Measurements from ENCODE around the gene IPP. TPM values are rescaled to one million over a fixed set of nuclear protein-coding genes. Genes with fewer than 3 reads are reported as not detected.

IPP gene
- total RNA-seq, 3 donors from 2014 or later (not counting 1 experiment from before 2014, with no cell fraction given) = 15.3 to 20.8 (median 19.1) TPM

GRCh38 chr1:45785583-45785982, 35.1 kb upstream of the IPP start:
- Mint-ChIP-seq H3K4me1 (peaks cover 6 to 7% of the 10 kb centered on the region in 2 donors), H3K27me3 (ENCODE audit: low read depth in 2 of 2) (peaks cover 0 to 10% of the 10 kb centered on the region in 2 donors), H3K27ac (no peak overlapping the region), H3K36me3 (no peaks in the 10 kb centered on the region), H3K9me3 (no peaks in the 10 kb centered on the region), H3K4me3 (peak overlapping the region; percentile 32)
- intact Hi-C loops (cut with micrococcal nuclease) = no loop called here
- DNase-seq (peak in 1 of 2 donors; percentile 68), ATAC-seq (peak in 2 of 3 donors; percentile 44 to 74)
- WGBS (ENCODE audit: insufficient coverage) = 71% methylated on average over 1 of the region's 4 CpGs
- Histone ChIP-seq H3K4me1 (ENCODE audit: control insufficient read depth, insufficient read depth, low read length) (peaks cover 19% of the 10 kb centered on the region), H3K36me3 (ENCODE audit: control insufficient read depth, insufficient read depth, low read length) (no peaks in the 10 kb centered on the region), H3K4me3 (ENCODE audit: low read length) (no peak overlapping the region), H3K9me3 (ENCODE audit: control insufficient read depth, insufficient read depth, low read length) (no peaks in the 10 kb centered on the region), H3K27ac (ENCODE audit: low read length) (no peak overlapping the region), H3K27me3 (ENCODE audit: control insufficient read depth, insufficient read depth, low read length) (no peaks in the 10 kb centered on the region)
- no peak for TF ChIP-seq CTCF (IDR thresholded peaks at IDR 0.05)

DNA sequence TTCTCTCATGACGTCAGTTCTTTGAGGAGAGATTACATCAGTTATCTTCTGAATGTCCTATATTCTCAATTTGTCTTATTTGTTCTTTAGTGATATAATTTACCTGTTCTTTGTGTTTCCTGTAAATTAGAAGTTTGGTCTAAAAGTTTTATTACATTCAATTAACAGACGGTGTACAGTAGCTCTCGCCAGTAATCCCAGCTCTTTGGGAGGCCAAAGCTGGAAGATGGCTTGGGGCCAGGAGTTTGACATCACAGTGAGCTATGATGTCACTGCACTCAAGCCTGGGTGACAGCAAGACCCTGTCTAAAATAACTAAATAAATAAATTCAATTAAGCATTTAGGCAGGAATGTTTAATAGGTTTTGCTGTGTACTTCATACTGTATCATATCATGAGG, 25.3 kb upstream of the IPP start:
- H3K4me3 Mint-ChIP-seq = no peak overlapping the region
- no peaks in the 10 kb centered on the region for H3K36me3 Mint-ChIP-seq

GRCh38 chr1:45772971-45773370, 22.5 kb upstream of the IPP start:
- no peak overlapping the region for H3K4me3 Mint-ChIP-seq
- WGBS (ENCODE audit: insufficient coverage) = 28% methylated on average over 2 of the region's 3 CpGs
- no peaks in the 10 kb centered on the region for H3K27me3 Mint-ChIP-seq (ENCODE audit: low read depth in 2 of 2)
- H3K36me3 Mint-ChIP-seq = no peaks in the 10 kb centered on the region
- H3K9me3 ChIP-seq (ENCODE audit: control insufficient read depth, insufficient read depth, low read length) = no peaks in the 10 kb centered on the region
- H3K4me3 ChIP-seq (ENCODE audit: low read length) = no peak overlapping the region
- H3K4me1 Mint-ChIP-seq = peaks cover 0 to 5% of the 10 kb centered on the region in 2 donors
- H3K9me3 Mint-ChIP-seq = no peaks in the 10 kb centered on the region
- H3K36me3 ChIP-seq (ENCODE audit: control insufficient read depth, insufficient read depth, low read length) = no peaks in the 10 kb centered on the region
- intact Hi-C loops (cut with micrococcal nuclease) = no loop called here
- DNase-seq (no peak), ATAC-seq (peak in 2 of 3 donors; percentile 30 to 44)
- no peak for TF ChIP-seq CTCF (IDR thresholded peaks at IDR 0.05)
- H3K27ac Mint-ChIP-seq = no peak overlapping the region
- H3K27me3 ChIP-seq (ENCODE audit: control insufficient read depth, insufficient read depth, low read length) = no peaks in the 10 kb centered on the region
- H3K27ac ChIP-seq (ENCODE audit: low read length) = no peak overlapping the region
- H3K4me1 ChIP-seq (ENCODE audit: control insufficient read depth, insufficient read depth, low read length) = no peaks in the 10 kb centered on the region

More for the DNA sequence above, 25.3 kb upstream of the IPP start:
- peaks cover 0 to 5% of the 10 kb centered on the region in 2 donors for H3K4me1 Mint-ChIP-seq
- no peaks in the 10 kb centered on the region for H3K9me3 Mint-ChIP-seq
- DNase-seq = no peak
- no peak for ATAC-seq
- H3K4me1 ChIP-seq (ENCODE audit: control insufficient read depth, insufficient read depth, low read length) = no peaks in the 10 kb centered on the region
- WGBS (ENCODE audit: insufficient coverage) = 94% methylated on average over 2 of the region's 3 CpGs
- no peak for TF ChIP-seq CTCF (IDR thresholded peaks at IDR 0.05)
- H3K27ac ChIP-seq (ENCODE audit: low read length) = no peak overlapping the region
- no peaks in the 10 kb centered on the region for H3K27me3 ChIP-seq (ENCODE audit: control insufficient read depth, insufficient read depth, low read length)
- no peak overlapping the region for H3K4me3 ChIP-seq (ENCODE audit: low read length)
- H3K27ac Mint-ChIP-seq = no peak overlapping the region
- intact Hi-C loops (cut with micrococcal nuclease) = no loop called here
- peaks cover 0 to 1% of the 10 kb centered on the region in 2 donors for H3K27me3 Mint-ChIP-seq (ENCODE audit: low read depth in 2 of 2)
- H3K36me3 ChIP-seq (ENCODE audit: control insufficient read depth, insufficient read depth, low read length) = no peaks in the 10 kb centered on the region
- H3K9me3 ChIP-seq (ENCODE audit: control insufficient read depth, insufficient read depth, low read length) = no peaks in the 10 kb centered on the region

GRCh38 chr1:45769261-45769932, 18.9 kb upstream of the IPP start:
- no peaks in the 10 kb centered on the region for H3K4me1 ChIP-seq (ENCODE audit: control insufficient read depth, insufficient read depth, low read length)
- ATAC-seq (no peak), DNase-seq (no peak)
- no peaks in the 10 kb centered on the region for H3K36me3 ChIP-seq (ENCODE audit: control insufficient read depth, insufficient read depth, low read length)
- no peak overlapping the region for H3K4me3 ChIP-seq (ENCODE audit: low read length)
- TF ChIP-seq CTCF (IDR thresholded peaks at IDR 0.05) = no peak
- no peak overlapping the region for H3K27ac ChIP-seq (ENCODE audit: low read length)
- H3K27ac Mint-ChIP-seq = no peak overlapping the region
- H3K9me3 Mint-ChIP-seq = no peaks in the 10 kb centered on the region
- H3K27me3 ChIP-seq (ENCODE audit: control insufficient read depth, insufficient read depth, low read length) = no peaks in the 10 kb centered on the region
- H3K4me1 Mint-ChIP-seq = peaks cover 0 to 5% of the 10 kb centered on the region in 2 donors
- intact Hi-C loops (cut with micrococcal nuclease) = no loop called here
- H3K4me3 Mint-ChIP-seq = no peak overlapping the region
- 30% methylated on average over 2 of the region's 4 CpGs for WGBS (ENCODE audit: insufficient coverage)
- no peaks in the 10 kb centered on the region for H3K36me3 Mint-ChIP-seq
- H3K9me3 ChIP-seq (ENCODE audit: control insufficient read depth, insufficient read depth, low read length) = no peaks in the 10 kb centered on the region
- no peaks in the 10 kb centered on the region for H3K27me3 Mint-ChIP-seq (ENCODE audit: low read depth in 2 of 2)
